ENCODE measurements around the gene GALNS. TPM values are rescaled to one million over a fixed set of nuclear protein-coding genes. Genes with fewer than 3 reads are reported as not detected.

GALNS gene
- total and polyA plus RNA-seq, 2 of the 8 experiments (the other 6 are each of a cell fraction or from before 2014, with no cell fraction given) = 8.9 to 17.8 TPM

DNA sequence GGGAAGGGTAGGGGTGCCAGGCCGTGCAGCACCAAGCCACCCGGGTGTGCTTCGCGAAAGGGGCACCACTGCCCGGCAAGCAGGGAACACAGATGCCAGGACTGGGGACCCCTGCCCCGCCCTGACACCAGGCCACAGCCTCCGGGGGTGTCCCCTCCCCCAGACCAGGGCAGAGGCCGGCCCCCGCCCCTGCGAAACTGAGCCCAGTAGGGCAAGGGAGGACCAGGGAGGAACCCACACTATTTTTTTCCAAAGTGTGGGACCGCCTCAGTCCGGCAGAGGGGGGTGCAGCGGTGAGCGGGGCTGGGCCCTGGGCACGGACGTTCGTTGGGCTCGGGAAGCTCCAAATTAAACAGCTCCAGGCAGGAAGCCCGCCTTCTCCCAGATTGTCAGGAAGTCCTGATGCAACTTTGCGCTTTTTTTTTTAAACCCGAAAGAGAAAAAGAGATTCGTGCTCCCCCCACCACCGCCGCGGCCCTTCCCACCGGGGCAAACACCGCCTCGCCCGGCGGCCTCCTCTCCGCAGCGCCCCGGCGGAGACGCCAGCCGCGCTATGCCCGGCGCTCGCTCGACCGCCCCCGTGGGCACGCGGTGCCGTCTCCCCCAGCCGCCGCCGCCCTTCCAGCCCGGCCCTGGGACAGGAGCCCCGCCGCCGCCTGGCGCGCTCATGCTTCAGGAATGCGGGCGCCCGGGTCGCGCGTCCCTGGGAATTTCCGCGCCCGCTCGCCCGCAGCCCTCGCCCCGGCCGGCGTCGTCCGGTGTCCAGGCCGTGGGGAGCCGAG is 72.5 kb downstream of the GALNS start:
- peaks cover 3% of the 10 kb centered on the region; the same call in 1 of the 2 replicates for H3K79me1 ChIP-seq (ENCODE audit: low read depth, low read length)
- H2BK120ac ChIP-seq (replicated peaks; ENCODE audit: low read depth, low read length) = no peak overlapping the region
- peak overlapping the region in 2 of 4 experiments; percentile 30 to 67; a peak in 3 of 7 replicates for H3K9ac ChIP-seq (replicated peaks in 1 of 4; ENCODE audit: extremely low read depth in 1 of 4, low read depth in 3 of 4, low read length in 3 of 4)
- peaks cover 0 to 6% (median 3%) of the 10 kb centered on the region in 4 experiments; a peak in 3 of 7 replicates for H3K27me3 ChIP-seq (replicated peaks in 1 of 4; ENCODE audit: control insufficient read depth in 3 of 4, extremely low read depth in 1 of 4, insufficient read depth in 3 of 4, low read length in 3 of 4)
- H4K91ac ChIP-seq (replicated peaks; ENCODE audit: insufficient read length, low read length) = peak overlapping the region; percentile 55
- DNase-seq (ENCODE audit: low read depth in 1 of 2, low spot score in 2 of 2) = peak in 1 of 2 experiments; percentile 83
- peaks cover 0 to 26% of the 10 kb centered on the region in 2 experiments; a peak in 1 of 4 replicates for H3K79me2 ChIP-seq (ENCODE audit: control insufficient read depth in 1 of 2, insufficient read depth in 2 of 2, low read length in 2 of 2)
- H3K4ac ChIP-seq (replicated peaks; ENCODE audit: insufficient read length, low read depth, low read length) = peak overlapping the region; percentile 53
- no peaks in the 10 kb centered on the region for H3K36me3 ChIP-seq (ENCODE audit: control insufficient read depth in 2 of 4, insufficient read depth in 4 of 4, low read length in 3 of 4)
- H2BK12ac ChIP-seq (ENCODE audit: low read depth, low read length) = 0 out of 2 replicates have a peak overlapping the region, but pooled peaks have one; percentile 2
- H3K56ac ChIP-seq (replicated peaks; ENCODE audit: insufficient read length, low read depth, low read length) = no peak overlapping the region
- no peak overlapping the region for H3K27ac ChIP-seq (ENCODE audit: low read depth, low read length)
- H3K23me2 ChIP-seq (ENCODE audit: low read depth, low read length) = peaks cover 6% of the 10 kb centered on the region; the same call in 1 of the 2 replicates
- no peak overlapping the region for H2BK5ac ChIP-seq (ENCODE audit: low read depth, low read length)
- peak overlapping the region; percentile 16 to 71 for H3K4me2 ChIP-seq (ENCODE audit: insufficient read depth in 1 of 2, low read depth in 2 of 2, low read length in 2 of 2)
- no peaks in the 10 kb centered on the region for H3K9me3 ChIP-seq (ENCODE audit: insufficient read depth in 2 of 2, low read depth in 1 of 2, low read length in 1 of 2)
- WGBS, 2 experiments (ENCODE audit: extremely low coverage in 1 of 2, insufficient coverage in 1 of 2, insufficient read length in 1 of 2, insufficient replicate concordance in 2 of 2, low coverage in 1 of 2, low lambda C conversion rate in 2 of 2, missing lambda C conversion rate in 1 of 2) = 3% methylated on average over 12 of the region's 74 CpGs; no CpG with 5 or more reads in 1 of the 2 experiments
- no peak overlapping the region; the same call in none of the 2 replicates for H3K18ac ChIP-seq (ENCODE audit: extremely low read depth, low read length)
- H3K23ac ChIP-seq (ENCODE audit: insufficient read length) = no peak overlapping the region
- H2BK15ac ChIP-seq (ENCODE audit: low read length) = peak overlapping the region; percentile 46; the same call in 1 of the 2 replicates
- peak overlapping the region; percentile 28 to 71 (median 50) for H3K4me3 ChIP-seq (ENCODE audit: extremely low read depth in 1 of 4, insufficient read depth in 2 of 4, low read depth in 3 of 4, low read length in 4 of 4)
- no peak overlapping the region for H2AFZ ChIP-seq (ENCODE audit: low read length)
- no peak overlapping the region for H4K5ac ChIP-seq (ENCODE audit: insufficient read length, low read depth, low read length)
- peaks cover 0 to 7% (median 3%) of the 10 kb centered on the region in 4 experiments; a peak in 4 of 7 replicates for H3K4me1 ChIP-seq (replicated peaks in 1 of 4; ENCODE audit: control insufficient read depth in 3 of 4, insufficient read depth in 4 of 4, low read length in 3 of 4)
- no peak for FAIRE-seq
- ChIA-PET POLR2A (ENCODE audit: partially characterized antibody) (interaction anchor here (0.6 to 2.2 kb wide), 8 partner anchors 9 to 822 kb away, joined by 3 to 12 read pairs (median 3); no protein-coding TSS in a partner anchor), CTCF (ENCODE audit: partially characterized antibody) (interaction anchor here (0.7 to 7.4 kb wide), 13 partner anchors 8 to 126 kb away, joined by 3 to 94 read pairs (median 4); no protein-coding TSS in a partner anchor)
- H2BK20ac ChIP-seq (ENCODE audit: low read length) = no peak overlapping the region
- no peak overlapping the region for H3K14ac ChIP-seq (ENCODE audit: insufficient read length)
- peak overlapping the region; percentile 76 for H4K8ac ChIP-seq (ENCODE audit: extremely low read depth, insufficient read depth, low read length)
- H4K20me1 ChIP-seq (replicated peaks in 1 of 2; ENCODE audit: control insufficient read depth in 1 of 2, insufficient read depth in 2 of 2, low read length in 2 of 2) = peaks cover 0 to 10% of the 10 kb centered on the region in 2 experiments
- H2AK5ac ChIP-seq (ENCODE audit: low read depth, low read length) = peak overlapping the region; percentile 40; the same call in 1 of the 2 replicates
- TF ChIP-seq TEAD4 (IDR thresholded peaks at IDR 0.05; ENCODE audit: low read depth, low read length) (peak; percentile 47; the same call in 1 of the 2 replicates), CBX5 (IDR thresholded peaks at IDR 0.05; ENCODE audit: low read depth, low read length) (no peak), GTF2F1 (IDR thresholded peaks at IDR 0.05; ENCODE audit: borderline replicate concordance, low read depth, low read length) (no peak), EP300 (IDR thresholded peaks at IDR 0.05; ENCODE audit: borderline replicate concordance in 1 of 2, low read depth in 2 of 2, low read length in 2 of 2) (no peak), RBBP5 (IDR thresholded peaks at IDR 0.05; ENCODE audit: borderline replicate concordance, low read depth, low read length) (no peak), PHF8 (conservative IDR thresholded peaks at IDR 0.05; ENCODE audit: low read depth, low read length) (no peak), CBX8 (IDR thresholded peaks at IDR 0.05; ENCODE audit: borderline replicate concordance, low read depth, low read length) (no peak), POLR2A (IDR thresholded peaks at IDR 0.05; ENCODE audit: control extremely low read depth in 1 of 2, low read depth in 2 of 2, low read length in 2 of 2) (peak in 1 of 2 experiments; percentile 23; a peak in 2 of 3 replicates), JUND (IDR thresholded peaks at IDR 0.05; ENCODE audit: low read length) (no peak)
- TF ChIP-seq, protein P1, sequence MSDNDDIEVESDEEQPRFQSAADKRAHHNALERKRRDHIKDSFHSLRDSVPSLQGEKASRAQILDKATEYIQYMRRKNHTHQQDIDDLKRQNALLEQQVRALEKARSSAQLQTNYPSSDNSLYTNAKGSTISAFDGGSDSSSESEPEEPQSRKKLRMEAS (IDR thresholded peaks at IDR 0.05) = peak; percentile 77; the same call in 1 of the 2 replicates
